Smooth muscle cell (in vitro differentiated cells): Measurements from ENCODE around the gene ZNF23. TPM values are rescaled to one million over a fixed set of nuclear protein-coding genes. Genes with fewer than 3 reads are reported as not detected.

Source experiments
- DNase-seq: peaks from one replicate; lab custom pipeline; 2025; ENCODE audit not compliant: unreplicated experiment; lab: John Stamatoyannopoulos, UW
- H2AFZ ChIP-seq: fragments of 200-600 bp; sonication (generic); 2 replicates; pipeline ENCODE4 v1.6.0; 2016; ENCODE audit warnings: antibody characterized with exemption, low read depth, mild to moderate bottlenecking
- H3F3A ChIP-seq: fragments of 200-600 bp; sonication (generic); 2 replicates; pipeline ENCODE4 v1.6.0; 2017; ENCODE audit warnings: antibody characterized with exemption, low read depth
- H3K27ac ChIP-seq: fragments of 200-600 bp; sonication (generic); 2 replicates; pipeline ENCODE4 v1.5.1; 2016; ENCODE audit warnings: low read depth, mild to moderate bottlenecking
- H3K27me3 ChIP-seq: fragments of 200-600 bp; sonication (generic); 2 replicates; pipeline ENCODE4 v1.6.1; 2016; ENCODE audit warnings: low read depth, mild to moderate bottlenecking
- H3K36me3 ChIP-seq: fragments of 200-600 bp; sonication (generic); 2 replicates; pipeline ENCODE4 v1.5.1; 2016; ENCODE audit warnings: low read depth
- H3K4me1 ChIP-seq: fragments of 200-600 bp; sonication (generic); 2 replicates; pipeline ENCODE4 v1.5.1; 2016; ENCODE audit warnings: low read depth
- H3K4me2 ChIP-seq: fragments of 200-600 bp; sonication (generic); 2 replicates; pipeline ENCODE4 v1.6.0; 2016; ENCODE audit warnings: mild to moderate bottlenecking
- H3K4me3 ChIP-seq: fragments of 200-600 bp; sonication (generic); 2 replicates; pipeline ENCODE4 v1.5.1; 2016; ENCODE audit warnings: mild to moderate bottlenecking
- H3K79me2 ChIP-seq: fragments of 200-600 bp; sonication (generic); 2 replicates; pipeline ENCODE4 v1.6.0; 2016; ENCODE audit warnings: low read depth, mild to moderate bottlenecking
- H3K9ac ChIP-seq: fragments of 200-600 bp; sonication (generic); 2 replicates; pipeline ENCODE4 v1.6.0; 2016; ENCODE audit warnings: low read depth
- H3K9me3 ChIP-seq: fragments of 200-600 bp; sonication (generic); replicated peaks from 2 replicates; pipeline ENCODE4 v1.5.1; 2016; ENCODE audit warnings: low read depth
- H4K20me1 ChIP-seq: fragments of 200-600 bp; sonication (generic); 2 replicates; pipeline ENCODE4 v1.6.0; 2016; ENCODE audit warnings: low read depth
- CTCF ChIP-seq: fragments of 200-600 bp; sonication (generic); IDR thresholded peaks from 2 replicates; pipeline ENCODE4 v1.5.1; 2017; ENCODE audit warnings: borderline replicate concordance, mild to moderate bottlenecking, antibody characterized with exemption; ENCODE audit not compliant: insufficient read depth, poor library complexity, severe bottlenecking
- WGBS: methylation state at CpG from one replicate; pipeline ENCODE4 v1.1.7; 2016; ENCODE audit warnings: low lambda C conversion rate; 5-methylcytosine and 5-hydroxymethylcytosine counted together
- polyA plus RNA-seq: library from polyadenylated mRNA; unstranded; fragments of >200 nt; fragmentation: Nextera tagmentation; extraction: Ambion mirVana; gene quantifications from 2 replicates; pipeline ENCODE4 v1.2.1, GENCODE V29; 2016
- total RNA-seq: library from RNA; depleted of rRNA; stranded (reverse); fragments of >200 nt; gene quantifications from 2 replicates; pipeline ENCODE4 v1.2.3, GENCODE V29; 2014

ZNF23 gene
- total and polyA plus RNA-seq, 2 experiments from 2014 or later: 6.8 to 13.1 TPM

DNA sequence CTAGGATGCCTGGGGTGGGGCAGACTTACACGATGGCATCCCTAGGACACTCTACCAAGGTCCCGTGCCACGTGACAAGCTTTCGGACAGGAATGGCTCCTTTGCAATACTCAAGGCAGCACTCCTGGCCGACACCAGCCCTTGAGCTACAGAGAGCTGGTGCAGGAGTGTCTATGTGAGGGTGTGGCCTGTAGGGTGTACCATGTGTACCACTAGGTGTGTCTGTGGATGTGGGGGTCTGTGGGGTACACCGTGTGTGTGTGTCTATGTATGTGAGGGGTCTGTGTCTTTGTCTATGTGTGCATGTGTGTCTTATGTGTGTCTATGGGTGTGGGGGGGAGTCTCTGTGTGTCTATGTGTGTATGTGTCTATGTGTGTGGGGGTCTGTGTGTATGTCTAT lies 18.3 kb downstream of the ZNF23 start:
- no peak for DNase-seq
- H3F3A ChIP-seq: no peaks in the 10 kb centered on the region
- peaks cover 13% of the 10 kb centered on the region for H3K9me3 ChIP-seq
- H3K4me3 ChIP-seq: no peak overlapping the region
- no peaks in the 10 kb centered on the region for H4K20me1 ChIP-seq
- H3K36me3 ChIP-seq: peaks cover 13% of the 10 kb centered on the region
- no peaks in the 10 kb centered on the region for H3K4me1 ChIP-seq
- no peaks in the 10 kb centered on the region for H3K79me2 ChIP-seq
- H3K4me2 ChIP-seq: no peak overlapping the region
- H3K9ac ChIP-seq: no peak overlapping the region
- no peak overlapping the region for H2AFZ ChIP-seq
- TF ChIP-seq CTCF: no peak
- H3K27ac ChIP-seq: no peak overlapping the region
- H3K27me3 ChIP-seq: no peaks in the 10 kb centered on the region
- 90% methylated on average over 6 of the region's 6 CpGs for WGBS

DNA sequence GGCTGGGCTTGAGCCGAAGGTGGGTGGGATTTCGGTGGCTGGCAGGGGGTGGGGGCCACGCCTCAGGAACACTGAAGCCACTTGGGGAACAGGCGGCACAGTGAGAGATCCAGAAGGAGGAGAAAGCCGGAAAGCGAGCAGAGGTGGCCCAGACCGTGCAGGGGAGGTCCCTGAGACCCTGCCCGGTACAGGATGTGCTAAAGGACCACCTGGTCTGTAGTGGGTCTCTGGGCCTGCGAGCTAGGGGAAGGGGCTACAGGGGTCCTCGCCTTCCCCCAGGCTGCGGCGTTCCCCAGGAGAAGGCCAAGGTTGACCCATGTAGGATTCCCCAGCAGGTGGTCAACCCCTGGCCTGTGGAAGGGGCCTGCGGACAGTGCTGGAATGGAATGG lies 20.0 kb downstream of the ZNF23 start, which contains the start of gene TLE7:
Gene TLE7 (minus strand): TSS at position 4 of the 390 bp plus-strand sequence. CDS start 8,730 bp downstream, outside the sequence.
- Histone ChIP-seq H2AFZ (no peak within 1 kb of the TSS), H3K79me2 (no peaks in the 10 kb centered on the region), H3K4me2 (no peak within 1 kb of the TSS), H3F3A (no peaks in the 10 kb centered on the region), H3K27me3 (no peaks in the 10 kb centered on the region), H3K9ac (no peak within 1 kb of the TSS), H3K4me3 (no peak within 1 kb of the TSS), H3K36me3 (no peaks in the 10 kb centered on the region), H3K27ac (no peak within 1 kb of the TSS), H3K4me1 (no peaks in the 10 kb centered on the region), H3K9me3 (no peaks in the 10 kb centered on the region), H4K20me1 (no peaks in the 10 kb centered on the region)
- WGBS: 95% methylated on average over 12 of the region's 13 CpGs
- no peak for TF ChIP-seq CTCF
- DNase-seq: no peak

- Histone ChIP-seq H3K4me1 (no peaks in the 10 kb centered on the region), H2AFZ (no peak overlapping the region), H3K27ac (no peak overlapping the region), H3K4me3 (no peak overlapping the region), H3K9me3 (no peaks in the 10 kb centered on the region), H3K4me2 (no peak overlapping the region), H3K79me2 (no peaks in the 10 kb centered on the region), H3K36me3 (no peaks in the 10 kb centered on the region), H4K20me1 (no peaks in the 10 kb centered on the region), H3F3A (no peaks in the 10 kb centered on the region), H3K9ac (no peak overlapping the region), H3K27me3 (no peaks in the 10 kb centered on the region)
- peak; percentile 14 for TF ChIP-seq CTCF
- no peak for DNase-seq
- WGBS: 92% methylated on average over 53 of the region's 71 CpGs
Measured at GRCh38 chr16:71441348-71442050, 20.5 kb downstream of the ZNF23 start.
